Measurements from ENCODE around the gene VPS33A.
"Not testable (repeated sequence)": the region's sequence is repeated elsewhere in the genome, so short reads cannot be mapped to it uniquely, and the experiment has no call there.

VPS33A gene

GRCh38 chr12:122266230-122266901 lies at the start of gene VPS33A:
Gene VPS33A, minus strand, starts transcription at chr12:122266494. Its CDS starts 86 bp downstream, at chr12:122266408.
- peak; percentile 57 to 100 (median 92) for DNase-seq

GRCh38 chr12:122312926-122313325 lies 46.6 kb upstream of the VPS33A start:
- no peak for DNase-seq

- DNase-seq: no peak
Measured at GRCh38 chr12:122311696-122312095, 45.4 kb upstream of the VPS33A start.

- DNase-seq: peak in 1 of 14 donors; percentile 22
Measured at GRCh38 chr12:122310626-122311333, 44.5 kb upstream of the VPS33A start.

- peak in 1 of 14 donors; percentile 21 for DNase-seq
Measured at GRCh38 chr12:122309564-122310121, 43.3 kb upstream of the VPS33A start.

GRCh38 chr12:122308811-122309210 lies 42.5 kb upstream of the VPS33A start:
- no peak for DNase-seq

- DNase-seq: no peak
Measured at GRCh38 chr12:122306407-122306806, 40.1 kb upstream of the VPS33A start.

GRCh38 chr12:122304924-122305323 lies 38.6 kb upstream of the VPS33A start:
- no peak for DNase-seq

GRCh38 chr12:122303068-122303467 lies 36.8 kb upstream of the VPS33A start:
- no peak for DNase-seq

- DNase-seq: no peak
Measured at GRCh38 chr12:122298071-122298748, 31.9 kb upstream of the VPS33A start.

- DNase-seq: no peak
Measured at GRCh38 chr12:122297494-122297893, 31.2 kb upstream of the VPS33A start.

- DNase-seq: no peak
Measured at GRCh38 chr12:122295877-122296276, 29.6 kb upstream of the VPS33A start.

- no peak for DNase-seq
Measured at GRCh38 chr12:122293081-122293480, 26.8 kb upstream of the VPS33A start.

- no peak for DNase-seq
Measured at GRCh38 chr12:122291431-122291830, 25.1 kb upstream of the VPS33A start.

- no peak for DNase-seq
Measured at GRCh38 chr12:122283680-122284079, 17.4 kb upstream of the VPS33A start.

- DNase-seq: no peak
Measured at GRCh38 chr12:122282061-122282460, 15.8 kb upstream of the VPS33A start.

GRCh38 chr12:122276242-122276641 lies 9.9 kb upstream of the VPS33A start:
- no peak for DNase-seq

GRCh38 chr12:122275459-122275858 lies 9.2 kb upstream of the VPS33A start:
- DNase-seq: no peak

- DNase-seq: peak in 1 of 14 donors; percentile 71
Measured at GRCh38 chr12:122265886-122266229, 436 bp downstream of the VPS33A start.

- DNase-seq: no peak
Measured at GRCh38 chr12:122265476-122265875, 818 bp downstream of the VPS33A start.

GRCh38 chr12:122260735-122261134 lies 5.6 kb downstream of the VPS33A start:
- DNase-seq: not testable (repeated sequence)

- not testable (repeated sequence) for DNase-seq
Measured at GRCh38 chr12:122258939-122259338, 7.4 kb downstream of the VPS33A start.

GRCh38 chr12:122258462-122258861 lies 7.8 kb downstream of the VPS33A start:
- not testable (repeated sequence) for DNase-seq
